ENCODE measurements around the gene CTBP2. TPM values are rescaled to one million over a fixed set of nuclear protein-coding genes. Genes with fewer than 3 reads are reported as not detected.
A peak's percentile ranks its signal among the peaks of the same experiment; 100 is the strongest.

CTBP2 gene
- total RNA-seq, result 94.5 TPM

- DNase-seq (ENCODE audit: low spot score), result peak; percentile 62
Measured at GRCh38 chr10:125159932-125160855, at the start of gene CTBP2. Gene CTBP2, minus strand, starts transcription at chr10:125160563.

DNA sequence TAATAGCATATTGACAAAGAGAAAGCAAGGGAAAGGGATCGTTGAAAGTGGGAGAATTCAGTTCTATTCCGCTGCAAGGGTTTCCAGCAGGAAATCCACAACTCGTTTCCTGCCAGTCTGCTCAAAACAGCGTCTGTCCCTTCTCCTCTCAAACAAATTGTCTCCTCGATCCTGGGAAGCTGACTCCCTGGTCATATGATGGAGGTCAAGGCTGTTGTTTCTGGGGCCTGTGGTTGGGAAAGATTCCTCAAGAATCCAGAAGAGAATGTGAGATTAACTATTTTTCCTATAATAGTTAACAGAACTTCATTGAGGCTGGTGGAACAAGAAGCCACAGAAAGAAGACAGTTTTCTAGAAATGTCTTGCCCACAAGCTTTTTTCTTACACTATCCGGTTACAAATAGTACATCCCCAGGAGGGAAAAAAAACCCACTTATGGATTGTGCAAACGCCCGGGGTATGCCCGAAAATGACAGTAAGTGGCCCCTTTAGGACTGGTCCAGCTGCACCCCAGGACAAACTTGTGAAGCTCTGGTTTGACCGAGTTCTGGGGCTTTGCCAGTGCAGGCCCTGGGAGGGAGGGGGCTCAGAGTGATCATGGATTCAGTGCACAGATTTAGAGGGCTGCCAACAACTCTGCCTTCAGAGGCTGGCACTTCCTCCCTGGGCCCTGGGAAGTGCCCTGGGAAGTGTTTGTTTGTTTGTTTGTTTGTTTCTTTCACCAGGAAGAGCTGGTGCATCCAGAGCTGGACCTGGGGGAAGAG, 49.4 kb upstream of the CTBP2 start:
- no peak for DNase-seq (ENCODE audit: low spot score)

- DNase-seq (ENCODE audit: low spot score), result no peak
Measured at GRCh38 chr10:125208854-125209565, 48.6 kb upstream of the CTBP2 start.

GRCh38 chr10:125206623-125207022, 46.3 kb upstream of the CTBP2 start:
- no peak for DNase-seq (ENCODE audit: low spot score)

GRCh38 chr10:125205431-125205830, 45.1 kb upstream of the CTBP2 start:
- no peak for DNase-seq (ENCODE audit: low spot score)

GRCh38 chr10:125204400-125204799, 44.0 kb upstream of the CTBP2 start:
- no peak for DNase-seq (ENCODE audit: low spot score)

DNA sequence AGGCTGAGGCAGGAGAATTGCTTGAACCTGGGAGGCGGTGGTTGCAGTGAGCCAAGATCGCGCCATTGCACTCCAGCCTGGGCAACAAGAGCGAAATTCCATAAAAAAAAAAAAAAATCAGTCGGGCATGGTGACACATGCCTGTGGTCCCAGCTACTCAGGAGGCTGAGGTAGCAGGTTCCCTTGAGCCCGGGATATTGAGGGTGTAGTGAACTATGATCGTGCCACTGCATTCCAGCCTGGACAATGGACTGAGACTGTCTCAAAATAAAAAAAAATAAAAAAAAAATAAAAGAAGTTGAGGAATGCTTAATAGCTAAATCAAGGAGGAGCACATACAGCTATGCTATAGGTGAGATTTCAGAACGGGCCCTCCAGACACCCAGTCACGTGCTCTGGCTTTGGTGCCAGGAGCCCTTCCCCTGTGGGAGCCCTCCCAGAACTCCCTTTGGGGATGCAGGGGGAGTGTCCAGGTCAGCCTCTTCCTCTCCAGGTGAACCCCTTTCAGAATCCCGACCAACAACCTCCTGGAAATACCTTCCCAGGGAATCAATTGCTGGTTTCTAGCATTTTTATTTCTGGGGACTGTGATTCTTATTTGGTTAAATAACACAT, 42.9 kb upstream of the CTBP2 start:
- DNase-seq (ENCODE audit: low spot score), result no peak

DNA sequence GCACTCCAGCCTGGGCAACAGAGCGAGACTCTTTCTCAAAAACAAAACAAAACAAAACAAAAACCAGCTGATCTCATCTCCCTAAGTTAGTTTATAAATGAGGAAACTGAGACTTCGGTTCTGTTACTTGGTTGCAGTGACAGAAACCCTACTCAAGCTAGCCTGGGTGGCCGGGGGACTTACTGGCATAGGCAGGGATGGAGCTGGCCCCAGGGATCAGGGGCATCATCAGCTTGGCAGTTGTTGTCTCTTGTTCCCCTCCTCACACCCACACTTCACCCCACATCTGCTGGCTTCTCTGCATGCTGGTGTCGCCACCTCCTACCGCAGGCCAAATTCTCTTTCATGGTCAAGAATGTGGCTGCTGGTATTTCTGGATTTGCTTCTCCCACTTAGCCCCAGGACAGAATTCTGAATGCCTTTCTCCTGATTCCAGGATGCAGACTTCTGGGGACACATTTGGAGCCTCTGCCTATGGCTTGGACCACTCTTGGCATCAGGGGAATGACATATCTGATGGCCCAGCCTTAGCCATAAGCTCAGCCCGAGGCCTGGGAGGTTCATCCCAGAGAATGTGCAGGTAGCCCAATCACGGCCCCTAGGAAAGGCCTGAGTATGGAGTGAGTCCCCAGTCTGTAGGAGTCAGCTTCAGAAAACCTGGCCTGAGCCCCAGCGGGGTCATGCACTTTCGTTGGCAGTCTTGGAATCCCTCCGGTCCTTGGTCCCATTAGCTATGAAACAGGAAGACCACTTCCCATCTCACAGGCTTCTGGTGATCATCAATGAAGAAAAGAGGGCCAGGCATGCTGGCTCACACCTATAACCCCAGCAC, 41.6 kb upstream of the CTBP2 start:
- no peak for DNase-seq (ENCODE audit: low spot score)

GRCh38 chr10:125201108-125201524, 40.8 kb upstream of the CTBP2 start:
- no peak for DNase-seq (ENCODE audit: low spot score)

DNA sequence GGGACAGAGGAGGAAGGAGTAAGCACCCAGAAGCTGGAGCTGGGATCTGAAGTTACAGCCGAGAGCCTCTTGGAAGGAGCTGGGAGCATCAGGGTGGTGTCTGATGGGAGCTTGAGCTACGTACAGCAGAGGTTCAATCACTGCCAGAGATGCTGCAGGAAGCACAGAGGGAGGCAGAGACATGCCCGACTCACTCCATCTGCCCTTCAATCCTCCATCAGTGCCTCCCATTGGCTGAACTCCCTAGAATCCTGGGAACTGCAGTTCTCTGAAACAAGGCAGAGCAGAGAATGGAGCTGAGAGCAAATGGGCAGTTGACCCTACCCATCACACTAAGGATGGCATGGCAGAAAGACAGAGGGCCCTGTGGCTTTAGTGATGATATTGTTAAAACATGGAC, 40.0 kb upstream of the CTBP2 start:
- DNase-seq (ENCODE audit: low spot score), result no peak

GRCh38 chr10:125199270-125199669, 38.9 kb upstream of the CTBP2 start:
- no peak for DNase-seq (ENCODE audit: low spot score)

DNA sequence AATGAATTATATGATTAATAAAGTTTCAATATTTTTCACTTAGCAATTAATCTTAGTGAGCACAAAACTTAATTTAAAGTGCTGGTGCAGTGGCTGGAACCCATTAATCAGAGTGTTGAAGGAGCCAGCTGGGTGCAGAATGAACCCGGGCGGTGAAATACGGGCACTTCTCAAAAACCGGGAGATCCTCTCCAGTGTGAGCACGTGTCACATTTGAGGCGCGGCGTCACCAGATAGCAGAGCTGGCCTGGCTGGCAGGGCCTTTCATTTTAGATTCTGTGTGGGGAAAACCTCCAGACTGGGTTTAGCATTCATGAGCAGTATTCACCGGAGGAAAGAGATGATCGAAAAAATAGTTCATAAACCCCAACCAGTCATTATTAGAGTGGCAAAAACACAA, 34.5 kb upstream of the CTBP2 start:
- no peak for DNase-seq (ENCODE audit: low spot score)

DNA sequence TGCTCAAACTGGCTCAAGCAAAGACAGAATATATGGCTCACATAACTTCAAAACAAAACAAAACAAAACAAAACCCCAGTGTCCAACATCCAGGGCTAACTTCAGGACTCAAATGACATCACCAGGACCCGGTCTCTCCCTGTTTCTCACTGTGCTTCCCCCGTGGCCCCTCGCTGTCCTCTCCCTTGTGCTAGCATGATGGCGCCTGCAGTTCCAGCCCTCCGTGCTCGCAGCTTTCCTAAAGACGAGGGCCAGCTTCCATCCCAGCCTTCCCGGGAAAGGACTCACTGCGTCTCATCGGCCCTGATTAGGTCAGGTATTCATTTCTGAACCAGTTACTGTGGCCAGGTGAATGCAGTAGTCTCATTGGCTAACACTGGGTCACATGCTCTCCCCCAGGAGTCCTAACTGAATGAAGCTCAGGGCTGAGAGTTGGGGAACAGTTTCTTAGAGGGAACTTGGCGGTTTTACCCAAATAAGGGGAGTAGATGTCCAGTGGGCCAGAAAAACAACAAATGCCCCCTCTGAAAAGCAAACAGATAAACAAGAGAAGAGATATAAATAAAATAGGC, 33.0 kb upstream of the CTBP2 start:
- DNase-seq (ENCODE audit: low spot score), result no peak

DNA sequence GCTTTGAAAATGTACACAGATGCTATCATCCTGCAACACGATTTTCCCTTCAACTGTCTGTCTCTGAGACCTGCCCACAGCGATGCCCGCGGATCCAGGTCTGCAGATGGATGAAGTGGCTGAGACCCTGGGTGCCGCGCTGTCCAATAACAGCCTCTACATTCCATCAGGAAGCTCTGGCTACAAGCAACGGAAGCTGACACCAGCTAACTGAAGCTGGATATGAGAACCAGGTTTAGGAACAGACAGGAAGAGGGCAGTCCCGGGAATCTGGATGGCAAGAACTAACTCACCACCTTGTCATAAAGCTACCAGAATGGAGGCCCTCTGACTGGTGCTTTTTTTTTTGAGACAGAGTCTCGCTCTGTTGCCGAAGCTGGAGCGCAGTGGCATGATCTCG, 32.3 kb upstream of the CTBP2 start:
- no peak for DNase-seq (ENCODE audit: low spot score)

DNA sequence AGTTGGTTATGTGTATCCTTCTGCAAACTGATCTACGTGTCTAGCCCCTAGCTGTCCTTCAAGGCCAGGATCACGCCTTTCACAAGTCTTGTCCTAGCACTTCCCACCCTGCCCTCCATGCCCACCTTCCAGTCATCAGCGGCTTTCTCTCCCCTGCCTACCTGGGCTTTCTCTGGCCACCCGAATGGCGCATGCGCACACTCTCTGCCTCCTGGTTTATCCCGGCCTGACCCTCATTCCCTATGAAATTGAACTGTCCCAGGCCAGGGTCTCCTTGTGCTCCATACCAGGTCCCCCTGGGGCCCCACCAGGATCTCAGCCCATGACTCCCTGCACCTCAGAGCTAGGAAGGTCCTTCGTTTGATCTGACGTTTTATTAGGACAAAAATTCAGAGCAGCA, 31.6 kb upstream of the CTBP2 start:
- DNase-seq (ENCODE audit: low spot score), result no peak

DNA sequence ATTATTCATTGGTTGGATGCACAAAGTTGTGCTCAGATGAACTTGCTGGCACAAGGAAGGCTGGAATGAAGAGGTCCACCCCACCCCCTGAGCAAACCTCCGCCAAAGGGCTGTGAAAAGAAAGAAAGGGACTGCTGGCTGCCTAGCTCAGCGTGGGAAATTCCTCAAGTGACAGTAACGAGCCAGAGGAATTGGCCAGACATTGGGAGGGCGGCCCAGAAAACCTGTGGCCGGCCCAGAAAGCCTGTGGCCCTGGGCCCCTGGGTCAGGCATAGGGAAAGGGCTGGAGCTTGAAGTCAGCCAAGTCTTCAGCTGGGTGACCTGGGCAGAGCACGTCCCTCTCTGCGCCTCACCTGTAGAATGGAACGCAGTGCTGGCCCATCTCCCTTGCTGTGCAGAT, 30.6 kb upstream of the CTBP2 start:
- DNase-seq (ENCODE audit: low spot score), result no peak

GRCh38 chr10:125190414-125190813, 30.1 kb upstream of the CTBP2 start:
- DNase-seq (ENCODE audit: low spot score), result no peak

DNA sequence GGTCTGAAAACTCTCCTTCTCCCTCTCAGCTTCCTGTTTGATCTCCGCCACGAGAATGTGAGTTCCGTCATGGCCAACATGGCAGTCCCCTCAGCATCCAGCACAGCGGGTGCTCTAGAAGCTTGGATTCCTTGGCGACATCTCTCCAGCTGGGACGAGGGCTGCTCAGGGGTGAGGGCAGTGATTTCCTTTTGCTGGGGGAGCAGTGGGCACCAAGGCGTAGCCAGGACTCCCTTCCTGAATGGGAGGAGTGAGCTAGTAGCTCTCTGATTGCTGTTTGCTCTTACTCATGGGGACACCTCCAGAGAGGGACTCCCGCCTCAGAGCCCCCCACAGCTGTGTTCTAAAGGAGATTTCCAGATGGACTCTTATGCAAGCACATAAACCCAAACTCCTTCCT, 28.8 kb upstream of the CTBP2 start:
- no peak for DNase-seq (ENCODE audit: low spot score)

DNA sequence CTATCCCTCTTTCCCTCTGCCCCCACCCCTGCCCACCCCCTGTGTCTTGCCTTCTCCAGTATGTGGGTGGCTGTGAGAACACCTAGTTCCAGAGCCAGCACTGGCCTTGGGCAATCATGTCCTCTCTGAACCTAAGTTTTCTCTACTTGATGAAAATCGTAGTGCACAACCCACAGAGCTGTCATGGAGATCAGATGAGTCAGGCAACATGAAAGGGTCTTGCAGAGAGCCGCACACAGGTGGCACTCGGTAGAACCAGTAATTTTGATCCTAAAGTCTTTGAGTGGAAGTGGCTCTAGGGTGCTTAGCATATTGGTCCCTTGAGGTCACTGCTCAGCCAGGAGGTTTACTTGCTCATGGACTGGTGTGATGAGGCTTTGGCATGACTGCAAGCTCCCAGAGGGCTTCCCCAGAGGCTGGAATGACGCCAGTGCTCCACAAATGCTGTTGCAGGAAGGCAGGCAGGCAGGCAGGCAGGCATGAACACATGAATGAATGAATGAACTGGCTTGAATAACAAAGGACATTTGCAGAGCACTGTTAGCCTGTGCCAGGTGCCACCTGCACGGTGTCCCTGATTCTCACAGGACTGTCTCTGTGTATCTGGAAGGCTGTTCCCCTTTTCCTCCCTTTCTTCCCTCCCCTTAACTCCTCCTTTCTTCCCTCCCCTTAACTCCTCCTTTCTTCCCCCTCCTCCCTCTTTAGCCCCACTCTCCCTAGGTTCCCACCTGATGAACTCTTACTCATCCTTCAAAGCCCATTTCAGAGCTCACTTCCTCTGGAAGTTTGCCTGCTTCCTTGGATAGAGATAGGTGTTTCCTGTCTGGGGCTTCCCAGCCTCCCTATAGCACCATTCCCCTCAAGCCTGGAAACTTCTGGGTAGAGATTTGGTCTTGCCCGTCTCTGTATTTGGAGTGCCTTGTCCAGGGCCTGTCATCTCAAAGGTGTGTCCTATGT, 27.2 kb upstream of the CTBP2 start:
- DNase-seq (ENCODE audit: low spot score), result no peak
